ENCODE data around the gene CAMK4. TPM values are rescaled to one million over a fixed set of nuclear protein-coding genes. Genes with fewer than 3 reads are reported as not detected.

CAMK4 gene
- total RNA-seq, 1 experiment from 2014 or later, result 6.3 TPM

DNA sequence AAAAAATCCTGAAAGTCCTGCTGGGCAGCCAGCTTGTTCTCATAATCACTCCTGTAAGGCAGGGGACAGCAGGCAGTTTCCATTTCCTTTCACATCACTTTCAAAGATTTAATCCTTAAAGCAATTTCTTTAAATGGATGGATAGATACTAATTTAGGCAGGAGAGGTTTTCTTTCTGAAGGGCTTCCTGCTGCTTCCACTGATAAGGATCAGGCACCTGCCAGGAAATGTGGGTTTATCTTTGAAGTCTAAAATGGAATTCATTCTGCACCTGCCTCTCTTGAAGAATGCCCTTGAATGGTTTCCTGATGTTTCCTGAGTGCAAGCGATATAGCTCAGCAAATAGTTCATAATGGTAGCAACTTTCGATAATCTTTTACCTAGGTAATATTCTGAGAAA, 223.6 kb downstream of the CAMK4 start:
- H3K4me2 ChIP-seq (ENCODE audit: insufficient read depth, insufficient read length, low read length), result no peak overlapping the region
- H2BK5ac ChIP-seq (ENCODE audit: insufficient read length, low read length), result no peak overlapping the region
- H2AK5ac ChIP-seq (ENCODE audit: insufficient read length, low read length), result no peak overlapping the region
- H2AFZ ChIP-seq (ENCODE audit: low read length), result no peak overlapping the region
- H4K20me1 ChIP-seq (ENCODE audit: control insufficient read depth, insufficient read depth, insufficient read length), result no peaks in the 10 kb centered on the region
- H4K8ac ChIP-seq (replicated peaks; ENCODE audit: insufficient read length, low read depth, low read length), result no peak overlapping the region
- H2BK12ac ChIP-seq (ENCODE audit: insufficient read length, low read depth, low read length), result no peak overlapping the region
- H3K79me1 ChIP-seq (ENCODE audit: insufficient read depth, low read depth, low read length, poor library complexity, severe bottlenecking), result no peaks in the 10 kb centered on the region
- H3K4ac ChIP-seq (ENCODE audit: low read depth, low read length), result no peak overlapping the region
- no peak overlapping the region for H2BK15ac ChIP-seq (ENCODE audit: low read depth, low read length)
- Mint-ChIP-seq H3K4me3 (no peak overlapping the region; a peak in 1 of 5 replicates), H3K4me1 (peaks cover 16 to 18% of the 10 kb centered on the region in 2 experiments), H3K9me3 (peaks cover 0 to 3% of the 10 kb centered on the region in 2 experiments; a peak in 2 of 5 replicates), H3K27me3 (ENCODE audit: low read depth) (no peaks in the 10 kb centered on the region), H3K27ac (peak overlapping the region; percentile 38 to 66 (median 49); a peak in 4 of 7 replicates), H3K36me3 (ENCODE audit: insufficient read depth in 1 of 3, low read depth in 3 of 3) (peaks cover 0 to 4% (median 0%) of the 10 kb centered on the region in 3 experiments; a peak in 3 of 7 replicates)
- H3K9ac ChIP-seq (ENCODE audit: extremely low read depth, insufficient read length, low read length), result no peak overlapping the region
- WGBS (ENCODE audit: extremely low coverage, insufficient read length, low lambda C conversion rate), result no CpG with 5 or more reads among the region's 2 CpGs
- H2BK120ac ChIP-seq (ENCODE audit: low read depth, low read length, poor library complexity, severe bottlenecking), result no peak overlapping the region
- H3K79me2 ChIP-seq (ENCODE audit: insufficient read depth, low read length), result no peaks in the 10 kb centered on the region
- no peak overlapping the region for H3K18ac ChIP-seq (ENCODE audit: insufficient read length, low read depth, low read length)
- no peak overlapping the region for H3K14ac ChIP-seq (ENCODE audit: insufficient read depth, low read length)
- H3K4me1 ChIP-seq (ENCODE audit: insufficient read depth, low read length), result no peaks in the 10 kb centered on the region
- H3K23me2 ChIP-seq (ENCODE audit: insufficient read length, low read depth, low read length, poor library complexity, severe bottlenecking), result no peaks in the 10 kb centered on the region
- H3K9me3 ChIP-seq (ENCODE audit: control insufficient read depth, low read depth, low read length), result no peaks in the 10 kb centered on the region
- H4K5ac ChIP-seq (ENCODE audit: insufficient read length, low read depth, low read length), result no peak overlapping the region
- H4K91ac ChIP-seq (ENCODE audit: insufficient read length, low read depth, low read length), result no peak overlapping the region
- no peaks in the 10 kb centered on the region for H3K27me3 ChIP-seq (ENCODE audit: insufficient read depth, low read length)
- H2BK20ac ChIP-seq (ENCODE audit: low read depth, low read length, poor library complexity, severe bottlenecking), result no peak overlapping the region
- H3T11ph ChIP-seq (ENCODE audit: low read length), result no peak overlapping the region
- H3K23ac ChIP-seq (ENCODE audit: insufficient read length, low read depth, low read length), result no peak overlapping the region
- DNase-seq, result no peak
- no peak overlapping the region for H3K27ac ChIP-seq (ENCODE audit: insufficient read length, low read depth, low read length)
- H3K56ac ChIP-seq (ENCODE audit: insufficient read length, low read depth, low read length), result no peak overlapping the region
- no peak for TF ChIP-seq CTCF (conservative IDR thresholded peaks at IDR 0.05)
